GM18909 (cell line): ENCODE measurements around the gene NAA20.

ENCODE experiments used
- ATAC-seq: cut with Tn5 transposase; IDR thresholded peaks from one replicate; pipeline ENCODE4 v1.9.1; 2021; ENCODE audit warnings: mild to moderate bottlenecking; ENCODE audit not compliant: unreplicated experiment, poor library complexity

NAA20 gene

GRCh38 chr20:20017001-20017843, at the start of gene NAA20:
Gene NAA20, plus strand, starts transcription at chr20:20017362. Its CDS starts 35 bp downstream, at chr20:20017397.
- peak; percentile 99 for ATAC-seq

GRCh38 chr20:19967445-19967844, 49.7 kb upstream of the NAA20 start:
- ATAC-seq = no peak

- no peak for ATAC-seq
These were observed 49.1 kb upstream of the NAA20 start for GRCh38 chr20:19968028-19968427.

- ATAC-seq = no peak
These were observed 48.6 kb upstream of the NAA20 start for GRCh38 chr20:19968466-19969073.

- ATAC-seq = no peak
These were observed 48.1 kb upstream of the NAA20 start for GRCh38 chr20:19969106-19969505.

- no peak for ATAC-seq
These were observed 47.5 kb upstream of the NAA20 start for GRCh38 chr20:19969507-19970255.

GRCh38 chr20:19970256-19970765, 46.9 kb upstream of the NAA20 start:
- no peak for ATAC-seq

- ATAC-seq = no peak
These were observed 46.0 kb upstream of the NAA20 start for GRCh38 chr20:19971116-19971515.

- no peak for ATAC-seq
These were observed 43.1 kb upstream of the NAA20 start for GRCh38 chr20:19973961-19974629.

GRCh38 chr20:19974630-19975435, 42.3 kb upstream of the NAA20 start:
- ATAC-seq = no peak

GRCh38 chr20:19975436-19975799, 41.7 kb upstream of the NAA20 start:
- ATAC-seq = no peak

- ATAC-seq = no peak
These were observed 41.3 kb upstream of the NAA20 start for GRCh38 chr20:19975901-19976300.

GRCh38 chr20:19976595-19977372, 40.4 kb upstream of the NAA20 start:
- no peak for ATAC-seq

- no peak for ATAC-seq
These were observed 39.8 kb upstream of the NAA20 start for GRCh38 chr20:19977373-19977770.

GRCh38 chr20:19978511-19979210, 38.5 kb upstream of the NAA20 start:
- ATAC-seq = no peak

- ATAC-seq = no peak
These were observed 36.1 kb upstream of the NAA20 start for GRCh38 chr20:19981031-19981451.

GRCh38 chr20:19986419-19986818, 30.7 kb upstream of the NAA20 start:
- no peak for ATAC-seq

- no peak for ATAC-seq
These were observed 30.1 kb upstream of the NAA20 start for GRCh38 chr20:19987046-19987445.
